ENCODE measurements around the gene C16orf78.

Gene C16orf78

DNA sequence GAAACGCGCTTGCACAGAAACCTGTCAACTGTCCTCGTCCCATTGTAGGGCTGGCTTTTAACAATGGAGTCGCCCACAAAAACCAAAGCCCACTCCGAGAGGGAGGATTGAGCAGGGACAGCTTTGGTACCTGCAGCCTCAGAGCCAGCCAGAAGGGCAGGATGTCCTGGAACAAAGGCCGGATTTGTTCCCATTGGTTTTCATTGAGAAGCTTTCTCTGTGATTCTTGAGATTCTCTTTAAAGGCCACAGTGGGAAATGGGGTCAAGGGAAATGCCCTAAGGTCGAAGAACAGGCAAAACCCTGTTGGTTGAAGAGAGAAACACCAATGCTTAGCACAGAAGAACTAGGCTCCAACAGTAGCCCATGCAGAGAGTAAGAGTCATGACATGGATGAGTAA, 65.4 kb downstream of the C16orf78 start:
- no peaks in the 10 kb centered on the region for H3K9me3 ChIP-seq (ENCODE audit: low read length)
- H3K4me1 ChIP-seq (ENCODE audit: insufficient read depth, low read length, severe bottlenecking), result peaks cover 31% of the 10 kb centered on the region

DNA sequence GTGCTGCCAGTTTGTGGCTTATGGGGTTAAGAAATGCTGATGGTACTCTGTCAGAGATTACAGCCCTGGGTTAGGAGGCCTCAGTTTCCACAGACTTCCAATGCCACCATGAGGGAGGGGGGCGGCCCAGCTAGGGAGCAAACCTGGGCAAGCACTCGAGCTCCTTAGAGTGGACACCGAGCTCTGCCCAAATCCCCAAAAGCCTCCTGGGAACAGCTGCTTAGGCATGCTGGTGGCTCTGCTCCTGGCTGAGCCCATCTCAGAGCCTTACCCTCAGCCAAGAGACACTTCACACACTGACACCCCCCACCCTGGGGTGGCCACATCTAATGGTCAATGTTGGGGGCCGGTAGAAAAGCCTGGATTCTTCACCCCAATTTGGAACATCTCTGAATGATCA, 66.1 kb downstream of the C16orf78 start:
- Histone ChIP-seq H3K4me1 (ENCODE audit: insufficient read depth, low read length, severe bottlenecking) (peaks cover 38% of the 10 kb centered on the region), H3K4me2 (ENCODE audit: low read length) (no peak overlapping the region)

More for the DNA sequence above, 65.4 kb downstream of the C16orf78 start:
- Histone ChIP-seq H3K27me3 (ENCODE audit: insufficient read depth, low read length) (peaks cover 6% of the 10 kb centered on the region; the same call in 1 of the 2 replicates), H3K27ac (ENCODE audit: low read depth, low read length, poor library complexity, severe bottlenecking) (no peak overlapping the region), H3K36me3 (ENCODE audit: insufficient read depth, low read length) (no peaks in the 10 kb centered on the region), H2AFZ (ENCODE audit: low read length) (no peak overlapping the region), H4K20me1 (ENCODE audit: insufficient read depth, low read length) (no peaks in the 10 kb centered on the region), H3K79me2 (ENCODE audit: insufficient read depth, low read length) (no peaks in the 10 kb centered on the region), H3F3A (ENCODE audit: insufficient read depth, low read length) (no peaks in the 10 kb centered on the region), H3K9me2 (ENCODE audit: low read depth, low read length) (no peaks in the 10 kb centered on the region), H3K4me3 (ENCODE audit: low read depth, low read length, poor library complexity, severe bottlenecking) (no peak overlapping the region), H3K4me2 (ENCODE audit: low read length) (no peak overlapping the region), H3K9ac (ENCODE audit: low read length) (no peak overlapping the region)
- TF ChIP-seq EZH2 (IDR thresholded peaks at IDR 0.05; ENCODE audit: borderline replicate concordance, low read length), result no peak
- TF ChIP-seq, protein P1, sequence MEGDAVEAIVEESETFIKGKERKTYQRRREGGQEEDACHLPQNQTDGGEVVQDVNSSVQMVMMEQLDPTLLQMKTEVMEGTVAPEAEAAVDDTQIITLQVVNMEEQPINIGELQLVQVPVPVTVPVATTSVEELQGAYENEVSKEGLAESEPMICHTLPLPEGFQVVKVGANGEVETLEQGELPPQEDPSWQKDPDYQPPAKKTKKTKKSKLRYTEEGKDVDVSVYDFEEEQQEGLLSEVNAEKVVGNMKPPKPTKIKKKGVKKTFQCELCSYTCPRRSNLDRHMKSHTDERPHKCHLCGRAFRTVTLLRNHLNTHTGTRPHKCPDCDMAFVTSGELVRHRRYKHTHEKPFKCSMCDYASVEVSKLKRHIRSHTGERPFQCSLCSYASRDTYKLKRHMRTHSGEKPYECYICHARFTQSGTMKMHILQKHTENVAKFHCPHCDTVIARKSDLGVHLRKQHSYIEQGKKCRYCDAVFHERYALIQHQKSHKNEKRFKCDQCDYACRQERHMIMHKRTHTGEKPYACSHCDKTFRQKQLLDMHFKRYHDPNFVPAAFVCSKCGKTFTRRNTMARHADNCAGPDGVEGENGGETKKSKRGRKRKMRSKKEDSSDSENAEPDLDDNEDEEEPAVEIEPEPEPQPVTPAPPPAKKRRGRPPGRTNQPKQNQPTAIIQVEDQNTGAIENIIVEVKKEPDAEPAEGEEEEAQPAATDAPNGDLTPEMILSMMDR (IDR thresholded peaks at IDR 0.05; ENCODE audit: low read length), result no peak

DNA sequence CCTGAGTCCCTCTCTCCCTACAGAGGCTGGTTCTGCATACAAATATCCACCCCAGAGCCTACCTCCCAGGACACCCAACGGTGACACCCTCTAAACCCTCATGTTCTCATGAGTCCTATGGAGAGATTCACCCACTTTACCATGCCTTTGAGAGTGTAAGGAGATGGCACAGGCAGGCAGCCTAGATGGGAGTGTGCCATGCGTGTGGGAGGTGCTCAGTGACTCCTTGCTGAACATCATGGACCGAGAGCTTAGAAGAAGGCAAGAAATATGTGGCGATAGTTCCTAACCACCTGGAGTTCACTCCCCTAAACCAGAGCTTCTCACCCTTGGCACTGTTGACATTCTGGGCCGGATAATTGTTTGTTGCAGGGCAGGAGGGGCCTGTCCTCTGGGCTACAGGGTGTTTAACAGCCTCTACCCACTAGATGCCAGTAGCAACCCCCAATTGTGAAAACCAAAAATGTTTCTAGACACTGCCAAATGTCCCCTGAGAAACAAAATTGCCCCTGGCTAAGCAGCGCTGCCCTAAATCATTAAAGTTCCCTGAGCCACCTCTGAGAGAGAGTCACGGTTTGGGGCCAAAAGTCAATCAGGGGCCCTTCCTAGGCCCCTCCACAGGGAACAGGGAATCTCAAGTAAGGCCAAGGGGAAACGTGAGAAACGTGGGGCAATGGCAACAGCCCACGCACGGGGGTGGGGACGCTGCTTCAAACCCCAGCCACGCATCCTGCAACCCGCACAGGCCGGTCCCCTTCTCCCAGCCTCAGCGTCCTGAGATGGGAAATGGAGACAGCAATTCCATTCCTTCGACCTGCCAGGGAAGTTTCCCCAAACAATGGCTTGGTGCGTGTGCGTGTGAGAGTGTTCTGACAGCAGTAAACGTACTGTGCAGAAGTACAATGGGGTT, 66.8 kb downstream of the C16orf78 start:
- H3K27ac ChIP-seq (ENCODE audit: low read depth, low read length, poor library complexity, severe bottlenecking), result no peak overlapping the region
- TF ChIP-seq, protein P1 (IDR thresholded peaks at IDR 0.05; ENCODE audit: low read length), result peak; percentile 41
- TF ChIP-seq EZH2 (IDR thresholded peaks at IDR 0.05; ENCODE audit: borderline replicate concordance, low read length), result no peak
- H3K4me2 ChIP-seq (ENCODE audit: low read length), result peak overlapping the region; percentile 45
- H3K9ac ChIP-seq (ENCODE audit: low read length), result no peak overlapping the region; the same call in 1 of the 2 replicates
- H3K36me3 ChIP-seq (ENCODE audit: insufficient read depth, low read length), result no peaks in the 10 kb centered on the region
- no peaks in the 10 kb centered on the region for H3F3A ChIP-seq (ENCODE audit: insufficient read depth, low read length)
- H3K9me3 ChIP-seq (ENCODE audit: low read length), result no peaks in the 10 kb centered on the region
- no peak overlapping the region for H3K4me3 ChIP-seq (ENCODE audit: low read depth, low read length, poor library complexity, severe bottlenecking)
- peaks cover 6% of the 10 kb centered on the region; the same call in 1 of the 2 replicates for H3K27me3 ChIP-seq (ENCODE audit: insufficient read depth, low read length)
- H3K79me2 ChIP-seq (ENCODE audit: insufficient read depth, low read length), result no peaks in the 10 kb centered on the region
- H3K9me2 ChIP-seq (ENCODE audit: low read depth, low read length), result no peaks in the 10 kb centered on the region
- no peak overlapping the region for H2AFZ ChIP-seq (ENCODE audit: low read length)
- H3K4me1 ChIP-seq (ENCODE audit: insufficient read depth, low read length, severe bottlenecking), result peaks cover 45% of the 10 kb centered on the region
- no peaks in the 10 kb centered on the region for H4K20me1 ChIP-seq (ENCODE audit: insufficient read depth, low read length)

More for the DNA sequence above, 66.1 kb downstream of the C16orf78 start:
- Histone ChIP-seq H3K9me2 (ENCODE audit: low read depth, low read length) (no peaks in the 10 kb centered on the region), H3K79me2 (ENCODE audit: insufficient read depth, low read length) (no peaks in the 10 kb centered on the region), H3K27me3 (ENCODE audit: insufficient read depth, low read length) (peaks cover 6% of the 10 kb centered on the region; the same call in 1 of the 2 replicates), H3F3A (ENCODE audit: insufficient read depth, low read length) (no peaks in the 10 kb centered on the region), H2AFZ (ENCODE audit: low read length) (no peak overlapping the region), H3K9me3 (ENCODE audit: low read length) (no peaks in the 10 kb centered on the region), H3K27ac (ENCODE audit: low read depth, low read length, poor library complexity, severe bottlenecking) (no peak overlapping the region), H4K20me1 (ENCODE audit: insufficient read depth, low read length) (no peaks in the 10 kb centered on the region), H3K36me3 (ENCODE audit: insufficient read depth, low read length) (no peaks in the 10 kb centered on the region), H3K4me3 (ENCODE audit: low read depth, low read length, poor library complexity, severe bottlenecking) (no peak overlapping the region), H3K9ac (ENCODE audit: low read length) (no peak overlapping the region)
- TF ChIP-seq, protein P1 (IDR thresholded peaks at IDR 0.05; ENCODE audit: low read length), result no peak
- TF ChIP-seq EZH2 (IDR thresholded peaks at IDR 0.05; ENCODE audit: borderline replicate concordance, low read length), result no peak
